ENCODE results near the gene KCNIP3.

- TF ChIP-seq, protein P1, sequence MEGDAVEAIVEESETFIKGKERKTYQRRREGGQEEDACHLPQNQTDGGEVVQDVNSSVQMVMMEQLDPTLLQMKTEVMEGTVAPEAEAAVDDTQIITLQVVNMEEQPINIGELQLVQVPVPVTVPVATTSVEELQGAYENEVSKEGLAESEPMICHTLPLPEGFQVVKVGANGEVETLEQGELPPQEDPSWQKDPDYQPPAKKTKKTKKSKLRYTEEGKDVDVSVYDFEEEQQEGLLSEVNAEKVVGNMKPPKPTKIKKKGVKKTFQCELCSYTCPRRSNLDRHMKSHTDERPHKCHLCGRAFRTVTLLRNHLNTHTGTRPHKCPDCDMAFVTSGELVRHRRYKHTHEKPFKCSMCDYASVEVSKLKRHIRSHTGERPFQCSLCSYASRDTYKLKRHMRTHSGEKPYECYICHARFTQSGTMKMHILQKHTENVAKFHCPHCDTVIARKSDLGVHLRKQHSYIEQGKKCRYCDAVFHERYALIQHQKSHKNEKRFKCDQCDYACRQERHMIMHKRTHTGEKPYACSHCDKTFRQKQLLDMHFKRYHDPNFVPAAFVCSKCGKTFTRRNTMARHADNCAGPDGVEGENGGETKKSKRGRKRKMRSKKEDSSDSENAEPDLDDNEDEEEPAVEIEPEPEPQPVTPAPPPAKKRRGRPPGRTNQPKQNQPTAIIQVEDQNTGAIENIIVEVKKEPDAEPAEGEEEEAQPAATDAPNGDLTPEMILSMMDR (IDR thresholded peaks at IDR 0.05), result no peak
- no peak for TF ChIP-seq POLR2A (IDR thresholded peaks at IDR 0.05)
Measured at GRCh38 chr2:95377216-95378123, 80.3 kb downstream of the KCNIP3 start.

Data from esophagus squamous epithelium (tissue), 4 donors.